ENCODE data around the gene C12orf76. TPM values are rescaled to one million over a fixed set of nuclear protein-coding genes. Genes with fewer than 3 reads are reported as not detected.

Gene C12orf76
- total and polyA plus RNA-seq, 2 of the 13 experiments (the other 11 are each of a cell fraction or from before 2014, with no cell fraction given) = 15.8 to 38.4 TPM

GRCh38 chr12:110048242-110049027 is at the start of gene C12orf76 (continued):
- TF ChIP-seq ZNF576 (CRISPR knock-in tag; IDR thresholded peaks at IDR 0.05) (no peak), TEF (CRISPR knock-in tag; IDR thresholded peaks at IDR 0.05) (no peak), U2AF1 (optimal IDR thresholded peaks at IDR 0.05; ENCODE audit: low read depth, low read length) (peak; percentile 33), ZNF773 (CRISPR knock-in tag; IDR thresholded peaks at IDR 0.05; ENCODE audit: borderline replicate concordance) (peak; percentile 11; the same call in 1 of the 2 replicates), YY1 (IDR thresholded peaks at IDR 0.05; ENCODE audit: insufficient read depth, insufficient replicate concordance, low read depth, low read length) (peak; percentile 81), FOXK2 (IDR thresholded peaks at IDR 0.05) (no peak), RFXANK (CRISPR knock-in tag; IDR thresholded peaks at IDR 0.05) (peak; percentile 92), SUZ12 (IDR thresholded peaks at IDR 0.05; ENCODE audit: low read depth, low read length) (no peak), PHF8 (CRISPR knock-in tag; IDR thresholded peaks at IDR 0.05) (peak; percentile 91), ZNF563 (CRISPR knock-in tag; IDR thresholded peaks at IDR 0.05) (0 out of 2 replicates have a peak, but pooled peaks have one; percentile 41), GZF1 (CRISPR knock-in tag; IDR thresholded peaks at IDR 0.05) (no peak), SOX5 (CRISPR knock-in tag; IDR thresholded peaks at IDR 0.05; ENCODE audit: borderline replicate concordance) (peak; percentile 76), ZNF614 (CRISPR knock-in tag; IDR thresholded peaks at IDR 0.05; ENCODE audit: borderline replicate concordance) (no peak; the same call in 1 of the 2 replicates), ZNF83 (CRISPR knock-in tag; IDR thresholded peaks at IDR 0.05; ENCODE audit: borderline replicate concordance) (no peak), ZNF501 (CRISPR knock-in tag; IDR thresholded peaks at IDR 0.05) (peak; percentile 75; the same call in 1 of the 2 replicates), MXD4 (CRISPR knock-in tag; IDR thresholded peaks at IDR 0.05) (peak; percentile 88), GLI4 (CRISPR knock-in tag; IDR thresholded peaks at IDR 0.05; ENCODE audit: borderline replicate concordance) (no peak; the same call in 1 of the 2 replicates), GPBP1L1 (CRISPR knock-in tag; IDR thresholded peaks at IDR 0.05) (no peak), CCAR2 (optimal IDR thresholded peaks at IDR 0.05; ENCODE audit: low read depth, low read length) (no peak), POGK (CRISPR knock-in tag; conservative IDR thresholded peaks at IDR 0.05) (peak; percentile 78; the same call in 1 of the 2 replicates), ZNF652 (CRISPR knock-in tag; IDR thresholded peaks at IDR 0.05; ENCODE audit: borderline replicate concordance, low read depth) (no peak; the same call in 1 of the 2 replicates), PHF20 (CRISPR knock-in tag; IDR thresholded peaks at IDR 0.05) (peak; percentile 94), DMAP1 (CRISPR knock-in tag; IDR thresholded peaks at IDR 0.05) (peak; percentile 89), ZNF280B (CRISPR knock-in tag; IDR thresholded peaks at IDR 0.05; ENCODE audit: borderline replicate concordance) (peak; percentile 92)

Data from HepG2 (cell line).